SJSA1 (cell line): ENCODE results near the gene ZBTB18. TPM values are rescaled to one million over a fixed set of nuclear protein-coding genes. Genes with fewer than 3 reads are reported as not detected.

Source experiments
- DNase-seq, 2 experiments: peaks; one replicate each; pipeline ENCODE4 v3.0.0-alpha.2; 2015 to 2020; ENCODE audit warnings: low spot score in 2 of 2, low read depth in 1 of 2
- H3K27ac ChIP-seq: fragments of 250-450 bp; sonication (Bioruptor Pico); 2 replicates; pipeline ENCODE4 v1.5.1; 2020; ENCODE audit warnings: mild to moderate bottlenecking, moderate library complexity
- H3K27me3 ChIP-seq: fragments of 250-450 bp; sonication (Bioruptor Pico); replicated peaks from 2 replicates; pipeline ENCODE4 v1.5.1; 2020; ENCODE audit warnings: mild to moderate bottlenecking, moderate library complexity
- H3K36me3 ChIP-seq: fragments of 250-450 bp; sonication (Bioruptor Pico); 2 replicates; pipeline ENCODE4 v1.5.1; 2020; ENCODE audit warnings: mild to moderate bottlenecking
- H3K4me1 ChIP-seq: fragments of 250-450 bp; sonication (Bioruptor Pico); replicated peaks from 2 replicates; pipeline ENCODE4 v1.6.1; 2021; ENCODE audit warnings: mild to moderate bottlenecking
- H3K4me3 ChIP-seq: fragments of 250-450 bp; sonication (Bioruptor Pico); 2 replicates; pipeline ENCODE4 v1.5.1; 2020; ENCODE audit warnings: mild to moderate bottlenecking
- H3K9me3 ChIP-seq: fragments of 250-450 bp; sonication (Bioruptor Pico); replicated peaks from 2 replicates; pipeline ENCODE4 v1.5.1; 2020; ENCODE audit warnings: mild to moderate bottlenecking
- total RNA-seq: library from RNA; depleted of rRNA; stranded (reverse); fragments of >200 nt; shearing (Covaris generic); gene quantifications from 2 replicates; pipeline ENCODE4 v1.2.3, GENCODE V29; 2014

ZBTB18 gene
- total RNA-seq, 1 experiment from 2014 or later, result 36.2 TPM

DNA sequence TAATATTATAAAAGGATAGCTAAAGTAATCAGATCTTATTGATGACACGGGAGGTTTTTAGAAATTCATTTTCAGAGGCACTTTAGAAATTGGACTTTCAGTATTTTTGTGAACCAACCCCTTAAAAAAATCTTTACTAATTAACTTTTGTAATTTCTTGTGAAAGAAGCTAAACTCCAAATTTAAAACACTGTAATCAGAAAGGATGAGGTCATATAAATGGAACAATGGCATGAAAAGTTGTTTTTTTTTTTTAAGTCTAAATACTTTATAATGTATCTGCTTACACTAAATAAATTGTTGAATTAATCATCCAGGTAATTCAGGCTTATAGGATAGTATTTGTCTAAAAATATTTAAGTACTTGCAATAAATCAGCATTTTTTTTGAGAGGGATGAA lies 9.0 kb downstream of the ZBTB18 start:
- no peaks in the 10 kb centered on the region for H3K4me1 ChIP-seq
- no peaks in the 10 kb centered on the region for H3K27me3 ChIP-seq
- peaks cover 16% of the 10 kb centered on the region for H3K36me3 ChIP-seq
- DNase-seq, result no peak
- H3K4me3 ChIP-seq, result no peak overlapping the region
- no peaks in the 10 kb centered on the region for H3K9me3 ChIP-seq
- no peak overlapping the region for H3K27ac ChIP-seq

DNA sequence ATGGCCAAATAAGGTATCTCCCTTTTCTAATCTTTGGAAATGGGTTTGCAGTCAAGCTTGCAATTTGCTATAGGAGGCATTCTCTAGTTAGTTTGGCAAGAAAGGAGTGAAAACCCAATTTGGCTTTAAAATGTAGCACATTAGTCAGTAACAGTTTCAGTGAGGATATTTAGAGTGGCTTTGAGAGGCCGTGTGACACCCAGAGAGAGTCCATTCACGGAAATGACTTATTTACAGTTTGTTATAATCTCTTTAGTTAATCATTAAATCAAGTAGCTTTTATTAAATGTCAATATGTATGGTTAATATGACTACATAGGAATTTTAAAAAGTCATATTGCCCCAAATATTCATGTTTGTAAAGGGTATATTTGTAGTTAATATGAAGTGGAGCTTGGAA lies 9.6 kb downstream of the ZBTB18 start:
- DNase-seq, result no peak
- Histone ChIP-seq H3K27ac (no peak overlapping the region), H3K4me3 (no peak overlapping the region), H3K4me1 (no peaks in the 10 kb centered on the region), H3K27me3 (no peaks in the 10 kb centered on the region), H3K36me3 (peaks cover 13% of the 10 kb centered on the region), H3K9me3 (no peaks in the 10 kb centered on the region)

DNA sequence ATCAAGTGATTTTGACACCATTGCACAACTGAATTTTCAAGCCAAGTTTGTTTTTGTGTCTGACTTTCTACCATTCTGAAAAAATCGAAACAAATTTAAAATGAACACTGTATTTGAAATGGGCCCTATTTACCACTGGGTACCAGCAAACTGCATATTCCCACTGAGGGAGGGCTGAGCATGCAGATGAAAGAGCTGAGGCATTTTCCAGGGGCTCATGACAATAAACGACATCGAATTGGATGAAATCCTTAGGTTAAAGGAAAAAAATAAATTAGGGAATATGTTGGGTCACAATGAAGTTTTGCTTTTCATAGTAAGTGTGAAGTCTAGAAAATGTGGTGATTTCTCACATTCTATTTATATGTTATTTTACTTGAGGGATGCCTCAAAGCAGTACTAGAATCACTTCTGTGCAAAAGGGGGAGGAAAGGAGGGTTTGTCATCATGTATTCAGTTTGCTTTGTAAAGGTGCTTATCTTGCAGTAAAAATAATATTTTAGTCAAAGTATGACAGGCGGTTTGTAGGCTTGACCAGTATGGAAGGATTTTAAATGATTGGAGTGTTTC lies 11.2 kb downstream of the ZBTB18 start:
- no peak for DNase-seq
- H3K4me3 ChIP-seq, result no peak overlapping the region
- no peaks in the 10 kb centered on the region for H3K27me3 ChIP-seq
- peaks cover 6% of the 10 kb centered on the region for H3K36me3 ChIP-seq
- no peak overlapping the region for H3K27ac ChIP-seq
- no peaks in the 10 kb centered on the region for H3K4me1 ChIP-seq
- no peaks in the 10 kb centered on the region for H3K9me3 ChIP-seq

DNA sequence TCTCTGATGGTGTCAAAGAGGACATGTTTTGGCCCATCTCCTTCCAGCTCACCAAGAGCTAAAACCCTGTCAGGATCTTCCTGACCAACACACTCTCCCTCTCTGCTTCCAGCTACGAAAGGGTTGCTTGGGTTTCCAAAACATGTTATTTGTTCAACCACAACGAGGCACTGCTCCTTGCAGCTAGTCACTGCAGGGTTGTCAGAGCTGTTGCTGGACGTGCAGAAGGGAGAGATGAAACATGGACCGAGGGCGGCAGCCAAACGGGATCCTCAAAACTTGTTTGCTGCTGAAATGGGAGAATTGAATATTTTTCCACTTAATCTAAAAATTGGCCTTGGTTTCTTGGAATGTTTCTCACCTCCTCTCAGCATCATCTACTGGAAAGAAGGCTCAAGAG lies 12.4 kb downstream of the ZBTB18 start:
- Histone ChIP-seq H3K9me3 (no peaks in the 10 kb centered on the region), H3K4me3 (no peak overlapping the region), H3K27me3 (no peaks in the 10 kb centered on the region), H3K4me1 (no peaks in the 10 kb centered on the region), H3K27ac (no peak overlapping the region), H3K36me3 (no peaks in the 10 kb centered on the region)
- DNase-seq, result no peak

DNA sequence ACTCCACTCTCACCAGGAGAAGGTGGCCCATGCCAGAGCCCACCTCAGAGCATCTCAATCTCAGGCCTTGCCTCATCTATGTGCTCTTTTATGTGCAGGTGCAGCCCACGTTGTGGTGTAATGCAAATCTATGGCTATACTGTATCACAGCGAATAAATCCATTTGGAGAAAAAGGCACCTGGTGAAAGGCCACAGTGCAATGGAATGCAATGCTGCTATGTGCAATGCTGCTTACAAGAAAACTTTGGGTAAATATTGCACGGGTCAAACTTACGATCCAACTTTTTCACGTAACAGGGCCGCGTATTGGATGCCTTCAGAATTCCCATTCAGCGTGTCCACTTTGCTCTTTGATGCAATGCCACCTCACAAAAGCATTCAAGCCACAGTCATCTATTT lies 13.5 kb downstream of the ZBTB18 start:
- Histone ChIP-seq H3K9me3 (no peaks in the 10 kb centered on the region), H3K4me3 (no peak overlapping the region), H3K36me3 (no peaks in the 10 kb centered on the region), H3K27me3 (no peaks in the 10 kb centered on the region), H3K27ac (no peak overlapping the region), H3K4me1 (no peaks in the 10 kb centered on the region)
- no peak for DNase-seq

DNA sequence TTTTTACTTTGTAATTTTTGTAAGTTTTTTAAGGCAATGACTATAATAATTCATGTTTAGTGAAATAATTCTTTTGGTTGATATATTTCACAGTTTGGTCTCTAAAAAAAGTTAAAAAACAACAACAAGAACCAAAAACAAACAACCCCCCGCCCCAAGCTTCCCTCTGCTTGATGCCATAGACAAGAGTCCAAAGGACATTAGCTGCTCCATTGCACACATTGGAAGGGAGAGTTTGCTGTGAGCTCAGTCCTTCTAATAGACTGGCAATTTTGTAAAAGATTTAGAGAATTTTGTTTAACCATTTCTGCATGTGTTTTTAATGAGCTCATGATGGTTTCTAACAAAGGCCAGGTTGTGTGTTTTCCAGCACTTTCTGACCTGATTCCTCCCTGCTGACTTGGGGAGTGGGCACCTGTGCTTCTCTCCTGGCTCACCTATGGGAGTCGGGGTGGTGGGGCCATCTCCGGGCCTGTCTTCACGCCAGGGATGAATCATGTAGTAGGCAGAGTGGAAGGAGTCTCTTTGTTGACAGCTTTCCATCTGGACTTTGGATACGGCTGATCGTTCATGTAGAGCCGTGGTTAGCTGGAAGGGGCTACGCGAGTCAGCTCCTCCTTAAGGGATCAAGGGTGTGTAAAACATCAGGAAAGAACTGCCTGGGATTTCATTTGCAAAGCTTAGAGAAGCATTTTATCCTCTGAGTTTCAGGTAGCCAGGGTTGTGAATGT lies 14.1 kb downstream of the ZBTB18 start:
- H3K4me1 ChIP-seq, result no peaks in the 10 kb centered on the region
- H3K36me3 ChIP-seq, result no peaks in the 10 kb centered on the region
- no peak overlapping the region for H3K4me3 ChIP-seq
- no peak overlapping the region for H3K27ac ChIP-seq
- DNase-seq, result no peak
- no peaks in the 10 kb centered on the region for H3K9me3 ChIP-seq
- H3K27me3 ChIP-seq, result no peaks in the 10 kb centered on the region

DNA sequence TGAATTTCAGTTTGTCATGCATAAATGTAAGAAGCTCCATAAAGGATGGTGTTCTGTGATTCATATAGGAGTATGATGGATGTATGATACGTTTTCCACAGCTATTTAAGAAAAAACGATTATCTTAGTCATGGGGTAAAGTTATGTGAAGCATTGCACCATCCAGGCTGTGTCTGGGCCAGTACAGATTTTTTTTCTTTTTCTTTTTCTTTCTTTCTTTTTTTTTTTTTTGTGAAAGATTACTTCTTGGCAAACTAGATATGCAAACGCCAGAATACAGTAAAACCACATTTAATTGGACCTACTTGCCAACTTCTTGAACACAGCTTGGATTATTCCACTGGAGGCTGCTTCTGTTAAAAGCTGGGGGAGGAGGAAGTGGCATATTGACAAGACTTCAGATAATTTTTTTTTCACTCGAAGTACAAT lies 14.9 kb downstream of the ZBTB18 start:
- Histone ChIP-seq H3K9me3 (no peaks in the 10 kb centered on the region), H3K27ac (no peak overlapping the region), H3K27me3 (no peaks in the 10 kb centered on the region), H3K4me1 (no peaks in the 10 kb centered on the region), H3K4me3 (no peak overlapping the region), H3K36me3 (no peaks in the 10 kb centered on the region)
- DNase-seq, result no peak

DNA sequence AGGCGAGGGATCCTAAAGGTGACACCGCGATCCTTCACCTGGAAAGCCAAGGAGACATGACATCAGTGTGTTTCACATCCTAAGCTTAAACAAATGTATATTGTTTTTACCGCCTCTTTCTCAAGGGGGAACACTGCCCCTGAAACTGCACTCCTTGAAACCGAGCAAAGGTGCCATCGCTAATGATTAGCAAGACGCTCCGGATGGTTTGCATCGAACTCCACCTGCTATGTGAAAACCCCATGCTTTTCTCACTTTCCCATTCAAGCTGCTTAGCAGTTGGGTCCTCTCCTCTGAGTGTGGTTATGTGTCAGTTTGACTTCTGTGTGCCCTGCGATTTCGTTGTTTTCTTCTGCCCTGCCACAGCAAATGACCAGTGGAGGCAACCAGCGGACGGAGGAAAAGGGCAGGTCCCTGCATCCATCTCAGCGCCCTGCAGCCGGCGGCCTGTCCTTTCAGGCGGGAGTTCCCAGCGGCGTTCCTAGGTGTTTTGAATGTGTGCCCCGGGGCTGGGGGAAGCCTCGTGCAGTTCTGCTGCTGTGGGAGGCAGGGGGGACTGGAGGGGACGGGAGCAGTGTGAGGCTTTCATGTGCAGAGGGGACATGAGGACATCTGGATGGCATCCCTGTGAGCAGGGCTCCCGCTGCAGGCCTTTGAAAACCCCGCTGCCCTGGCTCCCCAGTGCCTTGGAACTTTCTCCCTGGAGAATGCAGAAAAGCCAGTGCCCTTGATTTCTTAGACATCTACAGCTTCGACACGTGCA lies 16.1 kb downstream of the ZBTB18 start:
- H3K27ac ChIP-seq, result no peak overlapping the region
- DNase-seq, result no peak

DNA sequence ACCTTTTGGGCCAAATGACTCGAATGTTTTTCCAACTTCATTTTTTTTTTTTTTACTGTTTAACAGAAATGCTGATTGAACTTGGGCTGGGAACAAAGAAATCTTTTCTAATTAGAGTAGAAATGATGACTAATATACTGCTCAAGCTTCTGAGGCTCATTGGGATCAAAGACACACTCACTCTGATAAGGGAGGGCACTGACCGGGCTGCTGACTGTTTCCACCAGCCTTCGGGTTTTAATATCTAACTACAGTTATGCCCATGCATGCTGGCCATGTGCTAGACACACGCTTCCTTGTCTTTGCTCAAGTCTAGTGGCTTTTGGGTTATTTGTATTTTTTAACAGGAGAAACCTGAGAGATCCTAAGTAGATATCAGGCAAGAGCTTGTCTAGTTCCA lies 16.8 kb downstream of the ZBTB18 start:
- no peaks in the 10 kb centered on the region for H3K36me3 ChIP-seq
- DNase-seq, result no peak
- H3K4me1 ChIP-seq, result no peaks in the 10 kb centered on the region
- H3K4me3 ChIP-seq, result no peak overlapping the region
- H3K9me3 ChIP-seq, result no peaks in the 10 kb centered on the region
- H3K27me3 ChIP-seq, result no peaks in the 10 kb centered on the region
- no peak overlapping the region for H3K27ac ChIP-seq

More for the DNA sequence above, 16.1 kb downstream of the ZBTB18 start:
- Histone ChIP-seq H3K9me3 (no peaks in the 10 kb centered on the region), H3K4me3 (no peak overlapping the region), H3K36me3 (no peaks in the 10 kb centered on the region), H3K4me1 (no peaks in the 10 kb centered on the region), H3K27me3 (no peaks in the 10 kb centered on the region)

GRCh38 chr1:244068567-244068966 lies 17.5 kb downstream of the ZBTB18 start:
- no peak for DNase-seq
- Histone ChIP-seq H3K4me3 (no peak overlapping the region), H3K27ac (no peak overlapping the region), H3K36me3 (no peaks in the 10 kb centered on the region), H3K27me3 (no peaks in the 10 kb centered on the region), H3K4me1 (no peaks in the 10 kb centered on the region), H3K9me3 (no peaks in the 10 kb centered on the region)

DNA sequence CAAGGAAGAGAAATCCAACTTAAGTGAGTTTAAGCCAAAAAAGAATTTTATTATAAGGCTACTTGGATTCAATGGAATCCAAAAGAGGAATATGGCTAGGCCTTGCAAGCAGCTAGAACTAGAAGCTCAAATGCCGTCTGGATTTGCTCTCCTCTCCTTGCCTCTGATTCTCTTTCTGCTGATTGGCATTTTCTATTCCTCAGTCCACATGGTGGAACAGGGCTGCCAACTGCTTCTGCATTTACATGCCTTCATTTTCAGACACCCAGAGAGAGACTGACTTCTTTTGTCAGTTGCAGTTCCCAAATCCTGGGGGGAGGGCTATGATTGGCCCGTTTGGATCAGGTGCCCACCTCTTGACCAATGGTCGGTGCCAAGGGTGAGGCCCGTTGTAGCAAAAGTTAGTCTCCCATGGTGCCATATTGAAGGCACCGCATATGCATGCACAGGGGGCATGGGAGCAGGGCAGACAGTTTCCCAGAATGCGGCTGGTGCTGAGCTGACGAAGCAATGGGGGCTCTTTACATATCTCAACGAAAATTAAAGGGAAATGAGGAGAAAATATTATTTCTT lies 18.3 kb downstream of the ZBTB18 start:
- Histone ChIP-seq H3K4me3 (no peak overlapping the region), H3K4me1 (no peaks in the 10 kb centered on the region), H3K9me3 (no peaks in the 10 kb centered on the region), H3K27ac (no peak overlapping the region), H3K36me3 (no peaks in the 10 kb centered on the region), H3K27me3 (no peaks in the 10 kb centered on the region)
- DNase-seq, result no peak

DNA sequence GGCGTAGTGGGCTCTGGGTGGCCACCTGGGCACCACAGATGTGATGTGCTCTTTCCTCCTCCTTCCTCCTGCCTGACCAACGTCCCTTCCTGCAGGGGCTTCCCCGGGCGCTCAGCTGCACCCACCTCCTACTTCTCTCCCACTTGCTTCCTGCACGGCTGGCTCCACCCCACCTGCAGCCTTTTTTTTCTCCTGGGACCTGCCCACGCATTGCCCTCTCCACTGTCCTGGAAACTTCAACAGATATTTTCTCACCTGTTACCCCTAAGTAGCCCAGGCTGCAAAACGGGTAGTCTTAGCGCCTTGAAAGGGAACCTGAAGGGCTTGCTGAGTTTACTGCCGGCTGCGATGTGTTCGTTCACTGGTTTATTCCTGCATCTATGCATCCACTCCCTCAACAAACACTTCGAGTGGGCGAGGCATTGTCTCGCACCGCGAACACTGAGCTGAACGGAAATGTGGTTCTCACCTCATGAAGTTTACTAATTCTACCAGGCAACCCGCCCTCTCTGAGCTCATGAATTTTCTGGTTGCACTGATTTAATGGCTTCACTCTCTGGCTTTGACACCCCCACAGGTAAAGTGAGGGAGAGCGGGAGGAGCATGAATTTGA lies 23.6 kb downstream of the ZBTB18 start:
- Histone ChIP-seq H3K27me3 (no peaks in the 10 kb centered on the region), H3K4me1 (peaks cover 18% of the 10 kb centered on the region), H3K36me3 (no peaks in the 10 kb centered on the region), H3K9me3 (no peaks in the 10 kb centered on the region), H3K27ac (no peak overlapping the region), H3K4me3 (no peak overlapping the region)
- no peak for DNase-seq

DNA sequence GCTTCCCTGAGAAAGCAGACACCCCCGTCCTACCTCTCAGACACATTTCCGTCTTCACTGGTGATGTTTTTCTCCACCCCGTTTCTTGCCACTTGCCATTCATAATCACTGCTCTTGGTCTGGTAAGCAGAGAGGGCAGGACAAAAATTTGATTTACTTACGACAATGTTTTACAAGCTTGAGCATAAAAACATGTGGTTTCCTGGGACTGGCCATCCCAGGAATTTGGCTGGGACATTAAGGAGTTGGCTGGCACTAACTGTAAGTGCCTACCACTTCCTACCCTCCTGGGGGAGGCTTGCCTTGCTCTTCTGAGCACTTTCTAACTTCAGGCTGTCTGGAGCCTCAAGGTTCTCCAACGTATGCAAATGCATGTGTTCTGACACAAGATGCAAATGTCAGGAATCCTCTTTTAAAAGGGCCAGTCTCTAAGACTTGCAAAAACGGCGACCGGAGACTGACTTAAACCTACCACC lies 24.2 kb downstream of the ZBTB18 start:
- Histone ChIP-seq H3K9me3 (no peaks in the 10 kb centered on the region), H3K27ac (no peak overlapping the region), H3K27me3 (no peaks in the 10 kb centered on the region), H3K4me3 (no peak overlapping the region), H3K36me3 (no peaks in the 10 kb centered on the region), H3K4me1 (peaks cover 18% of the 10 kb centered on the region)
- DNase-seq, result no peak
